Activated CD8-positive, alpha-beta memory T cell treated with anti-CD3 and anti-CD28 coated beads, Interleukin-2, amount 50 U/mL, for 1 hour (primary cell): ENCODE measurements around the gene DZIP1.
"Not testable (repeated sequence)": the region's sequence is repeated elsewhere in the genome, so short reads cannot be mapped to it uniquely, and the experiment has no call there.

Experiments
- DNase-seq: peaks from one replicate; pipeline ENCODE4 v3.0.0-alpha.2; 2020; ENCODE audit errors: extremely low read depth

Gene DZIP1

DNA sequence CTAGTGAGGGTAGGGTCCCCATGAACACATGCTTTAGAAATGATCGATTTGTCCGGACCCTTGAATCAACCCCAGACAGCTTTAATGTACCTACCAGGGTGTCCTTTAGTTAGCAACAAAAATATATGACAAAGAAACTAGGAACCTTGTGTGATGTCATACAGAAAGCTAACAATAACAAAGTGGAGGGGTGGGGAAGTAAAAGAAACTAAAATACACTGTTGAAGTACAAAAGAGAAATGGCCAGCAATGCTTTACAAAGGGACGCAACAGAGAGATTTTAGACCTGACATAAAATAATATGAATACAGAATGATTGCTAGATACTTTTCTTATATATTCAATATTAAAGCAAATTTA lies 40.0 kb downstream of the DZIP1 start:
- no peak for DNase-seq

DNA sequence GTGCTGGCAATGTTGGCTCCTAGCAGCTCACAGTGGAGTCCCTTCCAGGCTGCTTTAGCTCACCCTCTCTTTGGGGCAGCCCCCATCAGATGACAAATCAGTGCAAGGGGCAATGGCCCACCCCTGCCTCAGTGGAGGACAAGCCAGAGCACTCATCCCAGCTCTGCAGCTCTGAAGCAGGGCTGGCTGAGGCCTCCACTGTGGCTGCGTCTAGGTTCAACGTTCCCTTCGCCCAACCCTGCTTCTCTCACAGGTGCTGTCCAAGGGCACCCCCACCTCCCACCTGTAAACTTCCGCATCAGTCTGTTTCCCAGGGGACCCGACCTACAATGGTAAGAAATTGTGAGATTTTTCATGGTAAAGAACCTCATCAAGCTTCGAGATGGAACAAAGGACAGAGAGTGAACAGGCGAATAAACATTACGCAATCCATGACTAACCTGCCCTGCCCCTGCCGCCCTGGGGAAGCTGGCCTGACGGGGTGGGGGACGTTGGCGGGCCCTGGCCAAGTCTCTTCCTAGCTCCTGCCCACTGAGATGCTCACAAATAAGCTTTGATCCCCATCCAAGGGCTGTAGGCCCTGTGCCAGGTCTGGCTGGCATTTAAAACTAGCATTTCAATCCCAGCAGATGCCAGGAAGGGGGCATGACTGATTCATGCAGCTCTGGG lies 40.5 kb downstream of the DZIP1 start:
- DNase-seq, result no peak

DNA sequence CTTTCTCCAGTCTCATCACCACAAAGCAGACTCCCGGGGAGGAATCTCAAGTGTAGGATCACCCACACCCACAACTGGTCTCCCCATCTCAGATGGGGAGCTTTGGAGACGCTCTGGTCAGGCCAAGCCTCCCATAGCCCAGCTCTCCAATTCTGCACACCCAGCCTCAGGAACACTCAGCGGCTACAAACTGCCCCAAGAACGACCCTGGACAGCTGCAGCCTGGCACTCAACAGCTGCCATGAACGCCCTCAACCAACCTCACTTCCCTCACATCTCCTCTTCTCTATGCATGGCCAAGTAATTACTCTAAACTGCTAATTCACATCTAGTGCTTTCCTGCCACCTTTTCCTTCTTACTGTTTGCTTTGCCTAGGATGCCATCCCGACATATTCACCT lies 42.6 kb downstream of the DZIP1 start:
- no peak for DNase-seq

DNA sequence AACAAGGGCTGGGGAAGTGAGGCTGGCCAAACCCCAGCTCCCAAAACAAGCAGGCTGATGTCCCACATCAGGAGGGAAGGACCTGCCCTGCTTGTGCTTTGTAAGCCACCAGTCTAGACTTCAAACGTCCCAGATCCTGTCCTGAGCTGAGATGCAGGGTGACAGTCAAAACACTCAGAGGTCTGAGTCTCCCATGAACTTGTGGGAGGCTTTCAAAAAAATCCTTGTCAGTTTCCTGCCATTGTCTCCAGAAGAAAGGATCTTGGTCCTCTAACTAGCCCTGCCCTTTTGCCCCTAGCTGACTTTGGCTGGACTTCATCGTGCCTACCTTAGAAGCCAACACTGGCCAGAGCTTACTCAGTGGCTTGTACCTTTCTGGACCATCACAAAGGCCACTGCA lies 43.3 kb downstream of the DZIP1 start:
- DNase-seq, result no peak

DNA sequence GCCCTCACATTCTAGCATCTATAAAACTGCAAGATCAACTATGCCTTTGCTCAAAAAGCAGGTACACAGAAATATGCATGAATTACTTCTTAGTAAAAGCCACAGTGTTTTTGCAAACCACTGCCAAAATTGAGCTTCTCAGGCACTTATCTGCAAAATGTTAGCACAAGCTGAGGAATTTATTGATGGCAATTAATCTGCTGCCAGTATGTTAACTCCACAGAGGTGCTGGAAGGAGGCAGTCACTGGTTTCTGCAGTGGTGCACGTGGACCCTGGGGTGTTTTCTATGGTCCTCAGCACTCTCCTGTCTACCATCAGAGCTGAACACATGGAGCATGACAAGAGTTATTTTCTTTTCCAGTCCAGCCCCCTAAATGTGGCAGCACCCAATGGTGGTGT lies 47.8 kb downstream of the DZIP1 start:
- DNase-seq, result no peak

DNA sequence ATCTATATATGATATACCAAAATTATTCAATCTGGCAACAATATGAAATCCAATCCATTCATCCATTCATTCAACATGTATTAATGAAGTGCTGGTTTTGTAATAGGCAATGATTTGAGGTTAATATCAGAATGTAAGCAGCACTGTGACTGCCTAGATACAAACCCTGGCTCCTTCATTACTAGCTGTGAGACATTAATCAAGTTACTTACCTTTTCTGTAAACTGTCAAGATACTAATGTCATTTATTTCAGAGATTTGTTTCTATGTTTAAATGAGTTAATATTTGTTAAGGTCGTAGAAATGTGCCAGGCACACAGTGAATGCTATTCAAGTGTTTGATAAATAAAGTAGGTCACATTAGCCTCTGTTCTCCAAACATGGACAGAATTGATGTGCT lies 51.0 kb downstream of the DZIP1 start:
- DNase-seq, result no peak

DNA sequence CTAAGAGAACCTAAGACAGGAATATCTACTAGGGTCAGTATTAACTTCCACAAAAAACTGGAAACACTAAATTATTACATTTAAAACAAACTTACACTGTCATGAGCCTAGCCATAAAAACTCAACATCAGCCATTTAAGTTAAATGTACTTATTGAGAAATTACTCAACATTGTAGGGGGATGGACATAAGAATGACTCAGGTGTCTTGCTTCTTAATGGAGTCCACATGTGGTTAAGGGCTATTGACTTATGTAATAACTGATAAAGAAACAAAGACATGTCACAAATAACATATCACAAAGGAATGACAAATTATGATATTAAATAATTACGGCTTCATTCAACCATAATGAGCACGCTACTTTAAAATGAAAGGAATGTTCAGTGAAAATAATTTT lies 55.8 kb downstream of the DZIP1 start:
- DNase-seq, result no peak

DNA sequence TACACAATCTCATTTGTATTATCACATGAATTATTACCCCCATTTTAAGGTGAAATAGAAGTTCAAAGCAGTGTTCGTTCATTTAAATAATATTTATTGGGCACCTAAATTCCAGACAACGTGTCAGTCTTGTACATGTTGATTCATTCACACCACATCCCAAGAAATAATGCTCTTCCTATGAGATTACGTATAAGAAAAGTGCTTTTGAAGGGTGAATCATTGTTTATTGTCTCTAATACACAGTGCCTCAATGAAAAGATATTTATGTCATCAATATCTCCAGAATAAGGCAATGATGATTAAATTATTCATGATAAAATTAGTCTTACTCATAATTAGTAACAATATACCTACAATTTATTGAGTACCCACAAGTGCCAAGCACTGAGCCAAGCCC lies 56.4 kb downstream of the DZIP1 start:
- DNase-seq, result no peak

DNA sequence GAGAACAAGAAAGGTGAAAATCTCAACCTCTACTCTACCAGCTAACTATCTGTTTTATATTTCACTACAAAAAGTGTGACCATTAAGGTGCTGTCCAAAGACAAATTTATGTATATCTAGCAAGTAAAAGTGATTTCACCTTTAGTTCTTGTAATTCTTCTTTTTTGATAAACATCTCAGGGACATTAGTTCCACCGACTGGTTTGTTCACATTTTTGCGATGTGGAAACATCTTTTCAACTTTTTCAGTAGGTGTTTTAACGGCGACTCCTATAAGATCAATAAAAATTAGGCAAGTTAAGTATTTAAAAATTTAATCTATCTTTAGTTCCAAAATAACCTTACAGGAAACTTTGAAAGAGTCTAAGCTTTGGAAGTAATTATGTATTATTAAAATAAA lies 58.6 kb downstream of the DZIP1 start:
- DNase-seq, result no peak

DNA sequence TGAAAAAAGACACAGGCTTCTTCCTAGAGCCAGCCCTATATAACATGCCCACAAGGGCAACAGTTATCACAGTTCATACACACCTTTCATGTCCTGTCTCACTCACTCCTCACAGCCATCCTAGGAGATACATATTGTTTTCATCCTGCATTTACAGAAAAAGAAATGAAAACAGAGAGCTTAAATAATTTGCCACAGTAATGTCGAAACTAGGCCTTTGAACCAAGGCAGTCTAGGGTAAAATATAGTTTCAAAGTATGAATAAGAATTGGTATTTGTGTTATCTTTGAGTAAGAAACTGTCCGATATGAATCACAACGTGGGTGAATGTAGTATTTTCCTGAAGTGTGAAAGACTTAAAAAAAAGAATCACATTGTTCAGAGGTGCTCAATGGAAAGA lies 65.2 kb downstream of the DZIP1 start:
- no peak for DNase-seq

DNA sequence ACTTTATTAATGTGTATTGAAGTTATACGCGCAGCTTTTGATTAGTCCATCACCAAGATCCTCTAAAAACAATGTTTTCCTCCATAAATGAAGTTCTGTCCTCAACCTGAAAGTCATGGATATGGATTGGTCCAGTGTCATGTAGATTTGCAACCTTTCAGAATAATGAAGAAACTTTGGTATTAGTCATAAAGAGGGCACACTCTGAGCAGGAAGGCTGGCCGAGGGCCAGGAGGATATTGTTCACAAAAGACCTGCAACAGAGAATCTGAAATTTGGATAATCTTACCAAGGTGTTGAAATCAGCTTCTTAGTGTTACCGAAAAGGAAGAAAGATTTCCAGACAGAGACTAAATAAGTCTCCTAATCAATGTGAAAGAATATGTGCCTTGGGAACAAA lies 71.3 kb downstream of the DZIP1 start:
- DNase-seq, result no peak

DNA sequence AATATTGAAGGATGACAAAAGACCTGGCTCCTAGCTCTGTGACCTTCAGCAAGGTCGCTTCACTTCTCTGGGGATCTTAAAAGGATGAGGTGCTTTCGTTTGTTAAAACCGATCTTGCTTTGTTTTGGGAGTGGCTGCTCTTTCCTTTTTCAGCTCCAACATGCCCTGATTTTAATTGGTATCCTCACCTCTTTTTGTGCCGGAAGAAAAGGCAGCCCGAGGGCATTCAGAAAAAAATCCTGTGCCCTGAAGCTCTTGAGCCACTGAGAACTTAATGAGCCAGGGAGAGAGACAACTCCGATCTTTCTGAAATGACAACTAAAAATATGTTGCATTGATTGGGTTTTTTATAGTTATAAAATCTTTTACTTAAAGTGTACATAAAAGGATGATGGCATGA lies 72.6 kb downstream of the DZIP1 start:
- no peak for DNase-seq

DNA sequence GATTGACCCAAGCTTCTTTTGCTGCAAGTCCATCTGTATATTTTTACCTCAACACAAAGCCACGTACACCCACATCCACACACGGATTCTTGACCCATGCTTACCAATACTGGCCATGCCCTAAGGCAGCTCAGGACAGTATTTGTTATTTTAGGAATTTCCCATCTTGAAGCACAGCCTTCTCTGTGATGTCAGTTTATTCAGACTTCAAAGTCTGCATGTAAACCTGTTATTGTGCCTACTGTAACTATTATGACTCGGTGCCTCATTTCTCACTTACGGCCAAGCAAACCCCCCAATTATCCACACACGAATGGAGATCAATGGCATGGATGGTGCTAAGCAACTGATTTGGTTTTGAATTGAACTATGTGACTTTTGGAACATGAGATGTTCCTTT lies 74.5 kb downstream of the DZIP1 start:
- no peak for DNase-seq

DNA sequence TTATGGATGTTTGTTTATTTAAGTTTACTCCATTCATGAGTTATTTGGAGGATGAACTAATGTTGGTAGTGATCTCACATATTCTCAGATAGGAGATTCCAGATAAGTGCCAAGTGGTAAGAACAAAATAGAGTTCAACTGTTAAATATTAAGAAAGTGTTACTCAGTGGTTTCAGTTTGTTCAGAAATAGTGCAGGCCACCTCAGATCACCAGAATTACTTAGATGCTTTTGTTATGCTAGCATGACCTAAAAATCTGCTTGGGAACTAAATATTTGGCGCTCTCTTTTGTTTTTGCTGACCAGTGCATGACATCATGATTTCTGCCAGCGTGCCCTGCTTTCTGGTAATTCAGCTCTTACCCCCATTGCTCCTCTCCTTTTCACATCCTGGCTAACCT lies 76.4 kb downstream of the DZIP1 start:
- no peak for DNase-seq

DNA sequence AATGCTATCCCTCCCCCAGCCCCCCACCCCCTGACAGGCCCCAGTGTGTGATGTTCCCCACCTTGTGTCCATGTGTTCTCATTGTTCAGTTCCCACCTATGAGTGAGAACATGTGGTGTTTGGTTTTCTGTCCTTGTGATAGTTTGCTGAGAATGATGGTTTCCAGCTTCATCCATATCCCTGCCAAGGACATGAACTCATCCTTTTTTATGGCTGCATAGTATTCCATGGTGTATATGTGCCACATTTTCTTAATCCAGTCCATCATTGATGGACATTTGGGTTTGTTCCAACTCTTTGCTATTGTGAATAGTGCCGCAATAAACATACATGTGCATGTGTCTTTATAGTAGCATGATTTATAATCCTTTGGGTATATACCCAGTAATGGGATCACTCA lies 78.7 kb downstream of the DZIP1 start:
- DNase-seq, result not testable (repeated sequence)

DNA sequence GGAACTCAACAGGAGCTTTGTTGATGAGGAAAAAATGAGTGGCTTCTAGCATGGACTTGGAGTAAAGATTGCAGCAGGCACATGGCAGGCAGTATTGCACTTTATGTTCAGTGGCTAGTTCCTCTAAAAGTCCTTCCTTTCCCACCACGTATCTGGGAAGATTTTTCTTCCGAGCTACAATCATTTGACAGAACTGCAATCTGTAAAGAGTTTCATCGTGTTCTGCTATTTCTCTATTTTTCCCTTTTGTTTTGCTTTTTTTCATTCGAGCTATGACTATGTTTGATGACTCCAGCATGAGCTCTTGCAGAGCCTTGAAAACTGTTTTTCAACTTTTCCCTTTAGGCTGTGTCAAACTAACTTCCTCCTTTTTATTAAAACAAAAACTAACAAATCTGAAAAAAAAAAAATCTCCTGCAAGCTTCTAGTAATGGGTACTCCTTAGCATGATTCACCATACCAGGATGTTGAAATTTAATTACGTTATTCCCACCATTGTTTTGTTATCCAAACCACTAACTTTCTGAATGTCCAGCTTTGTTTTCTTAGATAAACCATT lies 79.7 kb downstream of the DZIP1 start:
- no peak for DNase-seq

DNA sequence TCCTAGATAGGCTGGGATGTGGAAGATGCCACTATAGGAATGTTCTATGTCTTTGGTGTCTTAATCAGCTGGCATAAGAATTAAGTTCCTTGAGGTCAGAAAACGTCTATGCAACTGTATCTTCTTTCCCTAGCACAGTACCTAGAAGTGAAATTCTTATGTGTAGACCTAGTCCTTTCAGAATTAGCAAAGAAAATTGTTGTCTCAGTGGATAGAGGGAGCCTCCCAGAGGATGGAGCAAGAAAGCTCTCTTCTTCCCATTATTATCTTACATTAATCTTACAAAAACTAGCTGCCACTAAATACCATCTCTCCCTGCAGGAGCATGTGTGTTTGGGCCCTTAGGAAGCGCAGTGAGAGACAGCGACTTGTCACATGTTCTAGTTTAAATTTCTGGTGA lies 80.4 kb downstream of the DZIP1 start:
- no peak for DNase-seq

DNA sequence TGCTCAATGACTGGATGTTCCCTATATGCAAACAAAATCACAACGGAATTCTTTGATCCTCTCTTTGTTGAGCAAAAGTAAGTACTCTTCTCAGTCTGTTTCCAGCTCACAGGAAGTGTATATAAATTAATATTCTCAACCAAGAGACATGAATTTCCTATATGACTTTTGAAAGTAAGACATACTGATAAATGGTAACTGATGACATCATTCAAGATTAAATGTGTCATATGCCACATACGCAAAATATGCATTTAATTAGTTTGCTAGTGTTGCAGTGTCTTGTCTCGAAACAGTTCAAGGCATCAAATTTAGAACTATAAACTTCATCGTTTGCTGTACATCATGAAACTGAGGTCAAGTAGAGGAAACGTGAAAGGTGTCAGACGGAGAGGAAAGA lies 84.1 kb downstream of the DZIP1 start:
- DNase-seq, result no peak

DNA sequence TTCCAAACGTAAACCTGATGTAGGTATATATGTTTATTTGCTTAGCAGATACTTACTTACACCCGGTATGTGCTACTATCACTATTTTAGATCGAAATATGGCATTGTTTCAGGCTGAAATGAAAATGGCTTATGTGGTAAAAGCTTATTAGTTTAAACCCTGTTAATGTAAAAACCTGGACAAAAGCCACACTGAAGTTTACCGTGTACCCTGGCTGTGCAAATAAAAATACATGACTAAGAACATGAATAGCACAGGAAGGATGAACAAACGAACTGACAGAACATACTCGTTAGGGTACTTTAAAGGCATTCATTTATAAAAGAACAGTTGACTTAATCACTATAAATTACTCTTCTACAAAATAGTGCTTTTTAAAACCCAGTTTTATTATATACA lies 85.4 kb downstream of the DZIP1 start:
- DNase-seq, result no peak

DNA sequence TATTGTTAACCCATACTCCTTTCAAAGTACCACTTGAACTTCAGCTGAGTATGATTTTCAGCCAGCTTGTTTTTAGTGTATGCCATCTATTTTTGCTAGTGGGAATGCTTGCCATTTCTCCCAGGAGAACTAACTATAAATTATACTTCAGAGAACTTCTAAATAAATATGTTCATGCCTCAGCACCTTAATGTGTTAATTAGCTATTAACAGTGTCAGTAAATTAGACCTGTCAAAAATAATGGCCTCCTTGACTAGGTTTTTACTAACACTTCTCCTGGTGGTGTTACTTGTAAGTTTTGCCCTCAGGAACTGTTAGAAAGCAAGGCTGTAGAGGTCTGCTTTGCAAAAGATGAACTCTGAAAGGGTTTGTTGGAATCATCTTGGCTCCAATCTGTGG lies 87.5 kb downstream of the DZIP1 start:
- no peak for DNase-seq

DNA sequence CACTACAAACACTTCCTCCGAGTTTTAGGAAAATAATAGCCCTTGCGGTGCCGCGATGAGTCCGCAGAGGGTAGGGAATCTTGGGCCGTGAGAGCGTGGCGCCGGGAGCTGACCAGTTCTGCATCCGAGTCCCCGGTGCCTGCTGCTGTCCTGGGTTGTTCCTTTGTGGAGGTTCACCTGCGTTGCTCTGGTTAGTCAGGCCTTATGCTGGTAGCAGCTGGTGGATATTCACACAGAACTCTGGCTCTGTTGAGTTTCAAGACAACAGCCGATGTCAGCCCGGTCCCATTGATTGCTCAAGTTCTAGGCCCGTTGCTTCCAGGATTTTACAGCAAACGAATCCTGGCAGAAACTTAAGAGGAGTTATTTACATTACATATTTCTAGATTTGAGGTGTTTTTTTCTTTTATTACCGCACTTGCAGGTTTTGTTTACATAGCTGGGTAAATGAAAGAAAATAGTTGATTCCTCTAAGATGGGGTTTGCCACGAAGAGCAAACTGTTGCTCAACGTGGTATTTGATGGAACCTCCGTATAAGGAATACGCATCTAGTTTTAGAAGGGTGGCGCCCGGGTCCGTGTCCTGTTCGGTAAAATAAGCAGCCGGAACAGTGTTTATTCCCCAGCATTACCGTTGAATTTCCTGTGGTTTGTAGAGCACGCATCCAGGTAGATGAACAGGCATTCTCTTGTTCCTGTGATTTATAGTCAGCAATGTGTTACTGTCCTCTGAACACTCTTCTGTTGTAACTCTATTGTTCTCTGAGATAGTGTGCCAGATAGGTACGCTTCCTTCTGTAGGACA lies 90.7 kb downstream of the DZIP1 start:
- no peak for DNase-seq

DNA sequence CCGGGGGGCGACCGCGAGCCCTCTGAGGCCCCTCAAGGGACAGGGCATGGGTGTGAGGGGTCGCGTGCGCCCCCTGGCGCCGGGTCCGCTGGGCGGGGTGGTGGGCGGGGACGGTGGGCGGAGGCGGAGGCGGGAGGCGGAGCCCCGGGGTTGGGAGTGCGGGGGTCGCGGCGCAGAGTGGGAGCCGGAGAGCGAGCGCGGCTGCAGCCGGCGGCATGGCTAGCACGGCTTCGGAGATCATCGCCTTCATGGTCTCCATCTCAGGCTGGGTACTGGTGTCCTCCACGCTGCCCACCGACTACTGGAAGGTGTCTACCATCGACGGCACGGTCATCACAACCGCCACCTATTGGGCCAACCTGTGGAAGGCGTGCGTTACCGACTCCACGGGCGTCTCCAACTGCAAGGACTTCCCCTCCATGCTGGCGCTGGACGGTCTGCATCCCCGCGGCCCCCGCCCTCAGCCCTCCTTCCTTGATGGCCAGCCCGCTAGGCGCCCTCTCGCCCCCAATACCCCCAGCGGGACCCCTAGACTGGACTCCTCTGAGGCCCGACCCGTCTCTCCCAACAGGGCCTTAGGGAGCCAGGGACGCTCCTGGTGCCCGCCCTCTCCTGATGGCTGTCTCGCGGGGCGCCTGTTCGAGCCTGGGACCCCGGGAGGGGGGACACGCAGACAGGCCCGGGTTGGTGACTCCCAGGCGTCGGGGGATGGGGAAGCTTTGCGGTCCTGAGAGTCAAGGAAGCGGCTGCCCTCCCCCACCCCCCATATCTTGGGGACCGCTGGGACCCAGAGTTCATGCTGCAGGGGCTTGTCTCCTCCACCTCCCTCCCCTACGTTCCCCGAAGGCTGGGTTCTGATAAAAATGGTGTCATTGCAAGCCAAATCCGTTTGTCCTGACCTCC lies 91.7 kb downstream of the DZIP1 start, which contains the start of gene CLDN10:
CLDN10 (plus strand) TSS at position 182 of the 903 bp plus-strand sequence; CDS start at position 216, 34 bp downstream.
- no peak for DNase-seq
